HCT116 (cell line): Measurements from ENCODE around the gene GGT6. TPM values are rescaled to one million over a fixed set of nuclear protein-coding genes. Genes with fewer than 3 reads are reported as not detected.

Source experiments
- ATAC-seq: fragments of 200-7000 bp; cut with Tn5 transposase; 2 replicates; pipeline ENCODE4 v1.9.1; 2020; ENCODE audit warnings: mild to moderate bottlenecking, moderate library complexity
- BruUV-seq: library from RNA; stranded (reverse); fragments of 400-500 nt; replicated peaks from 2 replicates; lab custom pipeline; 2021; lab: Mats Ljungman, UMichigan
- CTCF ChIA-PET: fragments of 300-600 bp; sonication (Branson Sonifier 250); formaldehyde crosslinking; loops from one replicate; lab custom pipeline; 2021; ENCODE audit warnings: antibody characterized with exemption; lab: Charles Lee
- POLR2A ChIA-PET: fragments of 300-600, 350-600 bp; sonication (Branson Sonifier 250); formaldehyde crosslinking; loops from one replicate; lab custom pipeline; 2021; ENCODE audit warnings: antibody characterized with exemption; lab: Charles Lee
- RAD21 ChIA-PET, 2 experiments: fragments of 300-600 bp; sonication (Branson Sonifier 250); formaldehyde crosslinking; loops; one replicate each; lab custom pipeline; 2023; ENCODE audit warnings: low total read pairs in 2 of 2; ENCODE audit not compliant: uncharacterized antibody in 2 of 2, unreplicated experiment in 2 of 2, low non-redundant PET in 1 of 2; lab: Charles Lee
- DNase-seq: peaks from one replicate; pipeline ENCODE4 v3.0.0-alpha.2; 2010; ENCODE audit warnings: low read depth, low spot score
- H2AFZ ChIP-seq: fragments of 200-600 bp; shearing (Covaris generic), sonication (generic); 2 replicates; pipeline ENCODE4 v1.6.1; 2017; ENCODE audit warnings: low read depth, mixed run types, mixed read lengths, antibody characterized with exemption, low read length; ENCODE audit not compliant: poor library complexity, severe bottlenecking
- H3K27ac ChIP-seq: 2 replicates; pipeline ENCODE4 v1.5.1; 2012; ENCODE audit warnings: low read depth, low read length
- H3K27me3 ChIP-seq: fragments of 200-600 bp; sonication (generic); 2 replicates; pipeline ENCODE4 v1.6.1; 2016; ENCODE audit warnings: mixed run types, low read length, mixed read lengths; ENCODE audit not compliant: insufficient read depth
- H3K36me3 ChIP-seq, 2 experiments: fragments of 200-500 bp in 1 of 2; fragments of 200-600 bp in 1 of 2; sonication (Bioruptor generic) in 1 of 2; sonication (generic) in 1 of 2; 2 replicates each; pipeline versions ENCODE4 v1.5.1 to v1.6.1; 2014 to 2016; ENCODE audit warnings: low read length in 2 of 2, inconsistent platforms in 1 of 2, mixed read lengths in 1 of 2, mixed run types in 1 of 2; ENCODE audit not compliant: insufficient read depth in 2 of 2, control insufficient read depth in 1 of 2
- H3K4me1 ChIP-seq, 2 experiments: fragments of 200-600 bp in 1 of 2; sonication (generic) in 1 of 2; 2 replicates each; pipeline versions ENCODE4 v1.5.1 to v1.6.1; 2012 to 2017; ENCODE audit warnings: low read length in 2 of 2, inconsistent platforms in 1 of 2, mild to moderate bottlenecking in 1 of 2, mixed read lengths in 1 of 2, mixed run types in 1 of 2, moderate library complexity in 1 of 2; ENCODE audit not compliant: insufficient read depth in 2 of 2, control insufficient read depth in 1 of 2
- H3K4me2 ChIP-seq: fragments of 200-600 bp; sonication (generic); 2 replicates; pipeline ENCODE4 v1.6.1; 2017; ENCODE audit warnings: mixed run types, low read length, mixed read lengths
- H3K4me3 ChIP-seq, 2 experiments: fragments of 200-600 bp in 1 of 2; sonication (generic) in 1 of 2; replicated peaks in 1 of 2; 2 replicates each; pipeline ENCODE4 v1.5.1; 2011 to 2016; ENCODE audit warnings: low read length in 2 of 2, control low read depth in 1 of 2, low read depth in 1 of 2, mild to moderate bottlenecking in 1 of 2, mixed read lengths in 1 of 2, mixed run types in 1 of 2
- H3K79me2 ChIP-seq: fragments of 200-600 bp; sonication (generic); 2 replicates; pipeline ENCODE4 v1.6.1; 2017; ENCODE audit warnings: mild to moderate bottlenecking, mixed run types, low read length, moderate library complexity, mixed read lengths; ENCODE audit not compliant: insufficient read depth
- H3K9ac ChIP-seq: fragments of 200-600 bp; sonication (generic); 2 replicates; pipeline ENCODE4 v1.6.1; 2016; ENCODE audit warnings: low read length, mixed read lengths
- H3K9me2 ChIP-seq: fragments of 200-600 bp; sonication (generic), shearing (Covaris generic); 2 replicates; pipeline ENCODE4 v1.6.1; 2017; ENCODE audit warnings: mixed run types, mild to moderate bottlenecking, moderate library complexity; ENCODE audit not compliant: insufficient read depth
- H3K9me3 ChIP-seq, 2 experiments: fragments of 200-500 bp in 1 of 2; fragments of 200-600 bp in 1 of 2; sonication (Bioruptor generic) in 1 of 2; sonication (generic) in 1 of 2; 2 replicates each; pipeline ENCODE4 v1.6.1; 2014 to 2017; ENCODE audit warnings: low read length in 2 of 2, mixed read lengths in 2 of 2, inconsistent platforms in 1 of 2, low read depth in 1 of 2, mild to moderate bottlenecking in 1 of 2, mixed run types in 1 of 2, moderate library complexity in 1 of 2; ENCODE audit not compliant: control insufficient read depth in 1 of 2, insufficient read depth in 1 of 2
- H4K20me1 ChIP-seq: fragments of 200-600 bp; sonication (generic), shearing (Covaris generic); 2 replicates; pipeline ENCODE4 v1.6.1; 2017; ENCODE audit warnings: mixed run types, mild to moderate bottlenecking, moderate library complexity; ENCODE audit not compliant: insufficient read depth
- CBX3 ChIP-seq: IDR thresholded peaks from 2 replicates; pipeline ENCODE4 v1.6.1; 2012; ENCODE audit warnings: low read depth
- CEBPB ChIP-seq: IDR thresholded peaks from 2 replicates; pipeline ENCODE4 v1.6.1; 2012; ENCODE audit warnings: low read depth
- EGR1 ChIP-seq: IDR thresholded peaks from 2 replicates; pipeline ENCODE4 v1.6.1; 2012; ENCODE audit warnings: low read depth
- ELF1 ChIP-seq: IDR thresholded peaks from 2 replicates; pipeline ENCODE4 v1.6.1; 2012; ENCODE audit warnings: low read depth, borderline replicate concordance
- EZH2 ChIP-seq: fragments of 200-600 bp; sonication (generic); IDR thresholded peaks from 2 replicates; pipeline ENCODE4 v1.6.1; 2017; ENCODE audit warnings: antibody characterized with exemption, mixed run types
- POLR2AphosphoS5 ChIP-seq: IDR thresholded peaks from 2 replicates; pipeline ENCODE4 v1.6.1; 2011; ENCODE audit warnings: mild to moderate bottlenecking, low read depth, low read length, moderate library complexity
- TCF7L2 ChIP-seq: IDR thresholded peaks from 2 replicates; pipeline ENCODE4 v1.7.0; 2011; ENCODE audit warnings: borderline replicate concordance, inconsistent platforms; ENCODE audit not compliant: insufficient read depth, insufficient read length; ENCODE audit errors: extremely low read depth
- intact Hi-C: fragments of 100-400 bp; cut with micrococcal nuclease; formaldehyde crosslinking; loops from 2 replicates; pipeline ENCODE4 v1.10.0; 2022
- total RNA-seq: library from RNA; stranded (reverse); gene quantifications from one replicate; pipeline ENCODE4 v1.2.1, GENCODE V29; 2021; ENCODE audit not compliant: unreplicated experiment
- TF ChIP-seq, protein P1 (sequence below), 3 experiments: fragments of 200-600 bp in 1 of 3; sonication (generic) in 1 of 3; IDR thresholded peaks in 2 of 3; conservative IDR thresholded peaks in 1 of 3; 2 replicates each; pipeline ENCODE4 v1.5.1; 2012 to 2017; ENCODE audit warnings: low read depth in 2 of 3, low read length in 2 of 3, antibody characterized with exemption in 1 of 3, borderline replicate concordance in 1 of 3, control low read depth in 1 of 3, mild to moderate bottlenecking in 1 of 3, mixed read lengths in 1 of 3, mixed run types in 1 of 3, moderate library complexity in 1 of 3; ENCODE audit not compliant: insufficient read depth in 1 of 3
- TF ChIP-seq, protein P2 (sequence below): IDR thresholded peaks from 2 replicates; pipeline ENCODE4 v1.6.1; 2012; ENCODE audit warnings: low read depth

GGT6 gene
- total RNA-seq, 1 experiment from 2014 or later, result 0.10 TPM

DNA sequence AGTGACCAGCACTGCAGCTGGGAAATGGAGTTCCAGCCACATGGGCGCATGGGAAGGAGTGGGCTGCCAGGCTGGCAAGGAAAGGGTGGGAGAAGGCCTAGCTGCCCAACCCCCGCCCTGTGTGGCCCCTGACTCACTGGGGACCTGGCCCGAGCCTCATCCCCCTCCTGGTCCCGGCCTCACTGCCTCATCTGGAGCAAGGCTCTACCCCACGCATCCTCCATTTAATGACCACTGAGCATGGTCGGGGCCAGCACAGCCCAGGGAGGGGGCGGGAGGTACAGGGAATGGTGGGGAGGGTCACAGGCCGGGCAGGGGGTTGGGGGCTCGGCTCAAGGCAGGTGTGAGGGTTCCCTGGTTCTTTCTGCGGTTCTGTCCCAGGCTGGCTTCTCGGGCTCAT is 45.6 kb downstream of the GGT6 start:
- Histone ChIP-seq H3K4me2 (peak overlapping the region; percentile 31), H3K27me3 (no peaks in the 10 kb centered on the region), H2AFZ (no peak overlapping the region), H3K36me3 (no peaks in the 10 kb centered on the region), H3K4me1 (peaks cover 21 to 31% of the 10 kb centered on the region in 2 experiments), H3K4me3 (no peak overlapping the region), H3K9ac (no peak overlapping the region), H4K20me1 (no peaks in the 10 kb centered on the region), H3K9me3 (no peaks in the 10 kb centered on the region), H3K9me2 (no peaks in the 10 kb centered on the region), H3K79me2 (no peaks in the 10 kb centered on the region), H3K27ac (no peak overlapping the region)
- ChIA-PET POLR2A (no interaction called here), RAD21 (interaction anchor here in 1 of 2 experiments (1.5 kb wide), 1 partner anchor 94 kb away, joined by 4 read pairs; no protein-coding TSS in a partner anchor), CTCF (no interaction called here)
- intact Hi-C loops, result no loop called here
- no peak for TF ChIP-seq POLR2AphosphoS5
- no peak for TF ChIP-seq CEBPB
- TF ChIP-seq EZH2, result no peak
- no peak for ATAC-seq
- no TSS peak for BruUV-seq
- DNase-seq, result no peak

DNA sequence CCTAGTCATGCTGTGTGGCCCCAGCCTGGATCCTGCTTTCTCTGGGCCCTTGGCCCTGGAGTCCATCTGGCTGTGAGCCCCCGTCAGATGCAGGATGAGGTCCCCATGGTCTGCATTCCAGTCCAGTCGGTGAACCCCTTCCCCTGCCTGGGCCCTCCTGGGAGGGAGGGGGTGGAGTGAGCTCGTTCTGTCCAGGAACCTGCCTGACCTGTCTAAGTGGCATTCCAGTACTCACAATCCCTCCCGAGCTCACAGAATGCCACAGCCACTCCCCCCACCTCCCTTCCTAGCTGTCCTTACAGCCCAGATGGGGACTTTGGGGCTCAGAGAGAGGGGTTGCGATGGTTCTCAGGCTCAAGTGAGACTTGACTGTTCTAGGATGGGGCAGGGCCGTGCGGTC is 46.2 kb downstream of the GGT6 start:
- RAD21 ChIA-PET, result interaction anchor here in 1 of 2 experiments (1.5 kb wide), 1 partner anchor 93 kb away, joined by 4 read pairs; no protein-coding TSS in a partner anchor
- Histone ChIP-seq H3K36me3 (no peaks in the 10 kb centered on the region), H3K27ac (no peak overlapping the region), H3K9me2 (no peaks in the 10 kb centered on the region), H3K4me1 (peaks cover 21 to 31% of the 10 kb centered on the region in 2 experiments), H3K27me3 (no peaks in the 10 kb centered on the region), H4K20me1 (no peaks in the 10 kb centered on the region), H2AFZ (no peak overlapping the region)
- no TSS peak for BruUV-seq
- ATAC-seq (peak; percentile 47; the same call in 1 of the 2 replicates), DNase-seq (no peak)
- intact Hi-C loops, result no loop called here
- POLR2A ChIA-PET, result no interaction called here
- CTCF ChIA-PET, result no interaction called here
- no peak for TF ChIP-seq EGR1
- TF ChIP-seq CBX3, result no peak
- no peak for TF ChIP-seq EZH2
- TF ChIP-seq, protein P1, sequence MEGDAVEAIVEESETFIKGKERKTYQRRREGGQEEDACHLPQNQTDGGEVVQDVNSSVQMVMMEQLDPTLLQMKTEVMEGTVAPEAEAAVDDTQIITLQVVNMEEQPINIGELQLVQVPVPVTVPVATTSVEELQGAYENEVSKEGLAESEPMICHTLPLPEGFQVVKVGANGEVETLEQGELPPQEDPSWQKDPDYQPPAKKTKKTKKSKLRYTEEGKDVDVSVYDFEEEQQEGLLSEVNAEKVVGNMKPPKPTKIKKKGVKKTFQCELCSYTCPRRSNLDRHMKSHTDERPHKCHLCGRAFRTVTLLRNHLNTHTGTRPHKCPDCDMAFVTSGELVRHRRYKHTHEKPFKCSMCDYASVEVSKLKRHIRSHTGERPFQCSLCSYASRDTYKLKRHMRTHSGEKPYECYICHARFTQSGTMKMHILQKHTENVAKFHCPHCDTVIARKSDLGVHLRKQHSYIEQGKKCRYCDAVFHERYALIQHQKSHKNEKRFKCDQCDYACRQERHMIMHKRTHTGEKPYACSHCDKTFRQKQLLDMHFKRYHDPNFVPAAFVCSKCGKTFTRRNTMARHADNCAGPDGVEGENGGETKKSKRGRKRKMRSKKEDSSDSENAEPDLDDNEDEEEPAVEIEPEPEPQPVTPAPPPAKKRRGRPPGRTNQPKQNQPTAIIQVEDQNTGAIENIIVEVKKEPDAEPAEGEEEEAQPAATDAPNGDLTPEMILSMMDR (IDR thresholded peaks at IDR 0.05 in 2 of 3, conservative IDR thresholded peaks at IDR 0.05 in 1 of 3; ENCODE audit: borderline replicate concordance in 1 of 3, insufficient read depth in 1 of 3, low read depth in 2 of 3, low read length in 2 of 3), result no peak
- no peak for TF ChIP-seq TCF7L2
- no peak for TF ChIP-seq ELF1
- TF ChIP-seq, protein P2, sequence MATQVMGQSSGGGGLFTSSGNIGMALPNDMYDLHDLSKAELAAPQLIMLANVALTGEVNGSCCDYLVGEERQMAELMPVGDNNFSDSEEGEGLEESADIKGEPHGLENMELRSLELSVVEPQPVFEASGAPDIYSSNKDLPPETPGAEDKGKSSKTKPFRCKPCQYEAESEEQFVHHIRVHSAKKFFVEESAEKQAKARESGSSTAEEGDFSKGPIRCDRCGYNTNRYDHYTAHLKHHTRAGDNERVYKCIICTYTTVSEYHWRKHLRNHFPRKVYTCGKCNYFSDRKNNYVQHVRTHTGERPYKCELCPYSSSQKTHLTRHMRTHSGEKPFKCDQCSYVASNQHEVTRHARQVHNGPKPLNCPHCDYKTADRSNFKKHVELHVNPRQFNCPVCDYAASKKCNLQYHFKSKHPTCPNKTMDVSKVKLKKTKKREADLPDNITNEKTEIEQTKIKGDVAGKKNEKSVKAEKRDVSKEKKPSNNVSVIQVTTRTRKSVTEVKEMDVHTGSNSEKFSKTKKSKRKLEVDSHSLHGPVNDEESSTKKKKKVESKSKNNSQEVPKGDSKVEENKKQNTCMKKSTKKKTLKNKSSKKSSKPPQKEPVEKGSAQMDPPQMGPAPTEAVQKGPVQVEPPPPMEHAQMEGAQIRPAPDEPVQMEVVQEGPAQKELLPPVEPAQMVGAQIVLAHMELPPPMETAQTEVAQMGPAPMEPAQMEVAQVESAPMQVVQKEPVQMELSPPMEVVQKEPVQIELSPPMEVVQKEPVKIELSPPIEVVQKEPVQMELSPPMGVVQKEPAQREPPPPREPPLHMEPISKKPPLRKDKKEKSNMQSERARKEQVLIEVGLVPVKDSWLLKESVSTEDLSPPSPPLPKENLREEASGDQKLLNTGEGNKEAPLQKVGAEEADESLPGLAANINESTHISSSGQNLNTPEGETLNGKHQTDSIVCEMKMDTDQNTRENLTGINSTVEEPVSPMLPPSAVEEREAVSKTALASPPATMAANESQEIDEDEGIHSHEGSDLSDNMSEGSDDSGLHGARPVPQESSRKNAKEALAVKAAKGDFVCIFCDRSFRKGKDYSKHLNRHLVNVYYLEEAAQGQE, result no peak
- TF ChIP-seq, all 23 proteins: peak for 0
- Histone ChIP-seq H3K9me3 (no peaks in the 10 kb centered on the region), H3K79me2 (no peaks in the 10 kb centered on the region), H3K4me2 (peak overlapping the region; percentile 31), H3K9ac (peak overlapping the region; percentile 30; the same call in 1 of the 2 replicates), H3K4me3 (no peak overlapping the region)
